Activated CD8-positive, alpha-beta memory T cell treated with anti-CD3 and anti-CD28 coated beads for 4 hours (primary cell): ENCODE measurements around the gene TUB.

Source experiments
- DNase-seq, 2 donors: peaks; one replicate each; pipeline ENCODE4 v3.0.0-alpha.2; 2020; ENCODE audit warnings: low read depth in 2 of 2

Gene TUB

GRCh38 chr11:8045839-8046238 lies 35.2 kb upstream of the TUB start:
- no peak for DNase-seq

DNA sequence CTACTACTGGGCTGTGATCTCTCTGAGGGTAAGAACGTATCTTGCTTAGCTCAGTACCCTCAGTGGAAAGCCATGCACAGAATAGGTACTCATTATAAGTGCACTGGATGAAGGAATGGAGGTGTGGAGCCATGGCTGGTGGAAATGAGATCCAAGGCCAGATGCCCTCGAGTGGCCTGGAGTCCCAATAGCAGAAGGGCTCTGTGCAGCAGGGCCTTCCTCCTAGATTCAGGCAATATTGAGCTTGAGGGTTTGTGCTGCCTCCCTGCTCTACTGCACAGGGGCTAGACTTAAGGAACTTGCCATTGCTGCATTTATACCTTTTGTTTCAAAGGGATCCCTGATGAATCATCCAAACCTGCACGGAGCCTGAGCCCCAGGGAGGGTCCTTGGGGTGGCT lies 33.6 kb upstream of the TUB start:
- no peak for DNase-seq

- no peak for DNase-seq
Measured at GRCh38 chr11:8049084-8049483, 31.9 kb upstream of the TUB start.

DNA sequence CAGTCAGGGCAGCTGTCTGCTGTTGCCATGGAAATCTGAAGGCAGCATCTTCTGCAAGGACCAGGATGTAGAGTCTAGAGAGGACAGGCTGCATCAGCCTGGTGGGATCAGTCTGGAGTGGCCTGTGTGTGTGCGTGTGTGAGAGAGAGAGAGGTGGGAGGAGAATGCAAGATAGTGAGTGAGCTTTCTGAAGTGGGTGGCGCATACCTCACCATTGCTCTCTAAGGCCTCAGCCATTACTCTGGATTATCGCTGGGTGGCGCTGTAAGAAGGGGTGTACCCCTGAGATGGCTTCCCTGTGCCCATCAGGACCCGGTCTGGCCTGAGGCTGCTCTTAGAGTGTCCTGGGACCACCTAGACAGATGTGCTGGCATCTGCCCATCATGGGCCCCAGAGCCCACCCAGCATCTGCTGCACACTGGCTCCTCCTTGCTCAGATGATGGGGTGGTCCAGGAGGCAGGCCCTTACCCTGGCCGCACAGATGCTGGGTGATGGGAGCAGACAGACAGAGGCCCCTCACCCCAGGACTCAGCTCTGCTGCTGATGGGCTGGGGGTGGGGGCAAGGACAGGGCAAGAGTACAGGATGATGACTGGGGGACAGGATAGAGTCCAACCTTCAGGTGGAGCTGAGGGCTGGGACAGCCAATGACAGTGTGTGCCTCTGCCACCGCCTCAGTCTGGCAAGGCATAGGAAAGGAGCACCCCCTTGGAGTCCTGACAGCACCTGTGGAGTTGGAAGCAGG lies 25.7 kb upstream of the TUB start:
- DNase-seq: no peak

- no peak for DNase-seq
Measured at GRCh38 chr11:8055836-8056526, 25.0 kb upstream of the TUB start.

GRCh38 chr11:8056810-8057463 lies 24.1 kb upstream of the TUB start:
- no peak for DNase-seq

GRCh38 chr11:8058216-8058615 lies 22.8 kb upstream of the TUB start:
- DNase-seq: no peak

- DNase-seq: no peak
Measured at GRCh38 chr11:8059030-8059429, 22.0 kb upstream of the TUB start.

- no peak for DNase-seq
Measured at GRCh38 chr11:8059571-8060011, 21.4 kb upstream of the TUB start.

- DNase-seq: no peak
Measured at GRCh38 chr11:8060146-8060719, 20.8 kb upstream of the TUB start.

GRCh38 chr11:8060801-8061554 lies 20.0 kb upstream of the TUB start:
- DNase-seq: no peak

DNA sequence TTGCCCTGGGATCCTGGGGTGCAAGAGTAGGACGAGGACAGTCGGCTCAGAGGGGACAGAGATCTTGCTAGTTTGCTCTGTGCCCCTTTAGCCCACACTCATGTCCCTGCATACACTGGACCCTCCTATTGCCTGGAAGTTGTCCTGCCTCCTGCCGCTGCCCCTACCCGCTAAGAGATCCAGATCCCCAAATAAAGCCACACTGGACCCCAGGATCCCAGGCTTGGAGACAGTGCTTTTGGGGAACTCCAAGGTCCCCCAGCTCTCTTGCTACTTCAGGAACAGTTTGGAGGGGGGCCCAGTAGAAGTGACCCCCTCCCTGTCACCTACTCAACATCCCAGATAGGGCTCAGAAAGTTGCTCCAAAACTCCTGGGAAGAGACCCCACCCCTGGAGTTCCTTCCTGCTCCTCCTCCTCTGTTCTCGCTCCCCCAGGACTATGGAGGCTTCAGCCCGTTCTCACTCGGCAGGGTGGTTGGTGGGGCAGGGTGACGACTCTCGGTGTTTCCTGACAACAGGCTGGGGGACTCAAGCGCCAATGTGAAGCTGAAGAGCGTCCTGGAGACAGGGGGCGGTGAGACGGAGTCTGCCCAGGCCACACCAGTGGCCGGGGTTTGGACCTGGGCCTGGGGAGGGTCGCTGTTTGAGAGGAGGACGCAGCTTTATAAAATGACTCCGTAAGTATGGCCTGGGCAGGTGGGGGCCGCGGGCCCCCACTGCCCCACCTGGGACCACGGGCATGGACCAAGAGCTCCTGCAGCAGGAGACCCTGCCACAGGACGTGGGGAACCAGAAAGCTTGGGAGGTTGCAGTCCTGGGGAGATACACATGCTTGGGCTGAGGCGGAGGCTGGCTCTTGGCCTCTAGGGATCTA lies 19.2 kb upstream of the TUB start:
- DNase-seq: no peak

DNA sequence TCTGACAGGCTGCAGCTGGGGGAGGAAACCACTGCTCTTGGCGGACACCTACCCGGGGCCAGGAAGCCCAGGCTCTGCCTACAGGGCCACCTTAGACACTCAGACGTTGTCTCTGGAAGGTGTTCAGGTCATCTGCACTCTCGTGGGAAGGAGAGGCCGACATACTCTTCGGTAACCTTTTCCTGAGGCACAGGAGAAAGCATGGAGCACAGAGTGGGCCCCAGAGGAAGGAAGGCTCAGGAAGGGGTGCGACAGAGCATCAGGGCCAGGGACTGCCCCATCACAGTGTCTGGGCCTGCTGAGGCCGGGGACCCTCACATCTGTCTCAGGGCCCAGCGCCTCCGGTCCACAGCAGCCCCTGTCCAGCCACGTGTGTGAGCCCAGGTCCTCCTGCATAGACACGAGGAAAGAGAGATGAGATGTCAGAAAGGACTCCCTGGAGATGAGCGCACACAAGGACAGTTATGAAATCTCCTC lies 18.2 kb upstream of the TUB start:
- no peak for DNase-seq

- no peak for DNase-seq
Measured at GRCh38 chr11:8063324-8063723, 17.7 kb upstream of the TUB start.

DNA sequence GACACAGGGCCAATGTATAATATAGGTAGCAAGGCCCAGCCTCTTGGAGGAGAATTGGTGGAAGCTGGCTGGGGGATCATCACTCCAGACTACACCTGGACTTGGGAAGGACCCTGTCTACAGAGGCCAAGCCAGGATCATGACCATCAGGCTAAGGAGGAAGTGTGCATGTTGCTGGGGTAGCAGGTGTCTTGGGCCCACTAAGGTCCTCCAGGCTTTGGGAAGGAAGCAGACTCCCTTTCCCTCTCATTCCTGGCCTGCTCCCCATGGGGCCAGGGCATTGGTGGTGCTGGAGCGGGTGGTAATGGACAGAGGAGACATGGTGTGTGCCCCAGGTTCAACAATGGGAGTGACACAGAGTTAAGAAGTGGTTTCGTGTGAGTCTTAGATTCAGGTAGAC lies 16.0 kb upstream of the TUB start:
- DNase-seq: no peak

GRCh38 chr11:8066036-8066910 lies 14.7 kb upstream of the TUB start:
- no peak for DNase-seq

- no peak for DNase-seq
Measured at GRCh38 chr11:8066911-8067455, 14.0 kb upstream of the TUB start.

- DNase-seq: no peak
Measured at GRCh38 chr11:8067567-8067928, 13.5 kb upstream of the TUB start.

- no peak for DNase-seq
Measured at GRCh38 chr11:8067929-8068575, 13.0 kb upstream of the TUB start.
